Omental fat pad (tissue), 4 donors: ENCODE results near the gene GATA3. TPM values are rescaled to one million over a fixed set of nuclear protein-coding genes. Genes with fewer than 3 reads are reported as not detected.

Source experiments
- ATAC-seq: fragments of 150-250 bp; one replicate; pipeline ENCODE4 v1.9.1; 2016; ENCODE audit warnings: mild to moderate bottlenecking, moderate library complexity; ENCODE audit not compliant: low FRiP score
- DNase-seq: peaks from one replicate; pipeline ENCODE4 v3.0.0-alpha.2; 2019; ENCODE audit warnings: low spot score
- CTCF ChIP-seq, 3 donors: fragments of 450-650 bp; IDR thresholded peaks; one replicate each; pipeline ENCODE4 v1.5.1; 2016 to 2017; ENCODE audit warnings: antibody characterized with exemption in 3 of 3, mild to moderate bottlenecking in 3 of 3, moderate library complexity in 2 of 3
- total RNA-seq, 4 donors: library from RNA; depleted of rRNA; stranded (reverse); fragments of >200 nt; gene quantifications; one replicate each; pipeline ENCODE4 v1.1.0, GENCODE V29; 2016

Gene GATA3
- total RNA-seq, 4 donors from 2014 or later, result 0.28 to 3.1 (median 1.3) TPM

- ATAC-seq, result no peak
Measured at GRCh38 chr10:8039321-8039881, 15.1 kb upstream of the GATA3 start.

GRCh38 chr10:8040651-8041050 is 13.8 kb upstream of the GATA3 start:
- ATAC-seq, result no peak
- DNase-seq, result no peak

More at GRCh38 chr10:8039321-8039881, 15.1 kb upstream of the GATA3 start:
- no peak for DNase-seq
- no peak for TF ChIP-seq CTCF (IDR thresholded peaks at IDR 0.05)

GRCh38 chr10:8041284-8041991 is 13.1 kb upstream of the GATA3 start:
- ATAC-seq (no peak), DNase-seq (no peak)
- TF ChIP-seq CTCF (IDR thresholded peaks at IDR 0.05), result no peak

More at GRCh38 chr10:8040651-8041050, 13.8 kb upstream of the GATA3 start:
- TF ChIP-seq CTCF (IDR thresholded peaks at IDR 0.05), result no peak

- ATAC-seq, result no peak
- TF ChIP-seq CTCF (IDR thresholded peaks at IDR 0.05), result no peak
- DNase-seq, result no peak
Measured at GRCh38 chr10:8041992-8042720, 12.3 kb upstream of the GATA3 start.

GRCh38 chr10:8042721-8043568 is 11.5 kb upstream of the GATA3 start:
- ATAC-seq (no peak), DNase-seq (no peak)
- TF ChIP-seq CTCF (IDR thresholded peaks at IDR 0.05), result no peak

GRCh38 chr10:8043569-8044306 is 10.8 kb upstream of the GATA3 start:
- DNase-seq, result no peak
- no peak for ATAC-seq
- no peak for TF ChIP-seq CTCF (IDR thresholded peaks at IDR 0.05)
